PFSK-1 (cell line): ENCODE measurements around the gene SLCO3A1.

Source experiments
- FOXP2 ChIP-seq: optimal IDR thresholded peaks from 2 replicates; pipeline ENCODE3; 2011; ENCODE audit warnings: borderline replicate concordance, control low read depth, inconsistent platforms; ENCODE audit not compliant: insufficient read depth; ENCODE audit errors: extremely low read length, extremely low read depth
- POLR2AphosphoS5 ChIP-seq: IDR thresholded peaks from 2 replicates; pipeline ENCODE4 v1.6.1; 2012; ENCODE audit warnings: low read depth, mild to moderate bottlenecking, control low read depth, low read length, moderate library complexity
- SIN3A ChIP-seq: IDR thresholded peaks from 2 replicates; pipeline ENCODE4 v1.6.1; 2012; ENCODE audit warnings: mild to moderate bottlenecking, low read length, moderate library complexity, borderline replicate concordance; ENCODE audit not compliant: insufficient read depth
- TAF1 ChIP-seq: IDR thresholded peaks from 2 replicates; pipeline ENCODE4 v1.6.1; 2012; ENCODE audit warnings: low read length, control low read depth, borderline replicate concordance; ENCODE audit not compliant: insufficient read depth
- TF ChIP-seq, protein P1 (sequence below), 2 experiments: IDR thresholded peaks; 2 replicates each; pipeline versions ENCODE4 v1.6.1 to v1.8.0; 2011 to 2012; ENCODE audit warnings: low read depth in 2 of 2, low read length in 2 of 2, control low read depth in 1 of 2, inconsistent platforms in 1 of 2, mild to moderate bottlenecking in 1 of 2, moderate library complexity in 1 of 2; ENCODE audit not compliant: insufficient read depth in 1 of 2

SLCO3A1 gene

DNA sequence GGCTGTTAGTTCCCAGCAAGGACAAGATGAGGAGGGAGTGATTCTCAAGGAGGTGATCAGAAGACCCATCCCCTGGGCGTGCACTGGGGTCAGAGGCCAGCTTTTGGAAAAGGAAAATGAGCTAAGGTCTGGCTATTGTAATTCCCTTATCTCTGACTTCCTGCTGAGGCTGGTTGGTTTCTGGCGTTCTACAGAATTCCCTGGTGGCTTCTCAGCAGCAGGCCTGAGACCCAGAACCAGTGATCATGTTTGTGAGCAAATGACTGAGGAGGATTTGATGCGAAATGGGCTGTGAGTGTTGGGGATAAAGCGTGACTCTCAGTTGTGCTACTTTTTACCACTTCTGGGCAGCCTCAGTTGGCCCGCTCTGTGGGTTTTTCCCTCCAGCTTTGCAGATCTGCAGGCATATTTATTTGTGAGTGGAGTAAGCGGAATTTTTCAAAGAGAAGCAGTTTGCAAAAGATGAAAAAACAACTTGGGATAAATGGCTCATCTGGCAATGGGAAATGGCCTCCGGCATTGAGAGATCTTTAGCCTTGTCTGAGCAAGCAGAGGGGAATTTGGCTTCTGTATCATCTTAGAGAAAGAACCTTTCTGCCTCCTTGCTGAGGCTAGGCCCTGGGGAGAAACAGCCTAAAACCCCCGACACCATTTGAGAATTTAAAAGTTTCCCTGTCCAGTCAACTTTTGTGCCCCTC lies 102.7 kb downstream of the SLCO3A1 start:
- TF ChIP-seq FOXP2 (no peak), POLR2AphosphoS5 (no peak), TAF1 (no peak), SIN3A (no peak)
- TF ChIP-seq, protein P1, sequence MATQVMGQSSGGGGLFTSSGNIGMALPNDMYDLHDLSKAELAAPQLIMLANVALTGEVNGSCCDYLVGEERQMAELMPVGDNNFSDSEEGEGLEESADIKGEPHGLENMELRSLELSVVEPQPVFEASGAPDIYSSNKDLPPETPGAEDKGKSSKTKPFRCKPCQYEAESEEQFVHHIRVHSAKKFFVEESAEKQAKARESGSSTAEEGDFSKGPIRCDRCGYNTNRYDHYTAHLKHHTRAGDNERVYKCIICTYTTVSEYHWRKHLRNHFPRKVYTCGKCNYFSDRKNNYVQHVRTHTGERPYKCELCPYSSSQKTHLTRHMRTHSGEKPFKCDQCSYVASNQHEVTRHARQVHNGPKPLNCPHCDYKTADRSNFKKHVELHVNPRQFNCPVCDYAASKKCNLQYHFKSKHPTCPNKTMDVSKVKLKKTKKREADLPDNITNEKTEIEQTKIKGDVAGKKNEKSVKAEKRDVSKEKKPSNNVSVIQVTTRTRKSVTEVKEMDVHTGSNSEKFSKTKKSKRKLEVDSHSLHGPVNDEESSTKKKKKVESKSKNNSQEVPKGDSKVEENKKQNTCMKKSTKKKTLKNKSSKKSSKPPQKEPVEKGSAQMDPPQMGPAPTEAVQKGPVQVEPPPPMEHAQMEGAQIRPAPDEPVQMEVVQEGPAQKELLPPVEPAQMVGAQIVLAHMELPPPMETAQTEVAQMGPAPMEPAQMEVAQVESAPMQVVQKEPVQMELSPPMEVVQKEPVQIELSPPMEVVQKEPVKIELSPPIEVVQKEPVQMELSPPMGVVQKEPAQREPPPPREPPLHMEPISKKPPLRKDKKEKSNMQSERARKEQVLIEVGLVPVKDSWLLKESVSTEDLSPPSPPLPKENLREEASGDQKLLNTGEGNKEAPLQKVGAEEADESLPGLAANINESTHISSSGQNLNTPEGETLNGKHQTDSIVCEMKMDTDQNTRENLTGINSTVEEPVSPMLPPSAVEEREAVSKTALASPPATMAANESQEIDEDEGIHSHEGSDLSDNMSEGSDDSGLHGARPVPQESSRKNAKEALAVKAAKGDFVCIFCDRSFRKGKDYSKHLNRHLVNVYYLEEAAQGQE (IDR thresholded peaks at IDR 0.05; ENCODE audit: insufficient read depth in 1 of 2, low read depth in 2 of 2, low read length in 2 of 2): no peak

DNA sequence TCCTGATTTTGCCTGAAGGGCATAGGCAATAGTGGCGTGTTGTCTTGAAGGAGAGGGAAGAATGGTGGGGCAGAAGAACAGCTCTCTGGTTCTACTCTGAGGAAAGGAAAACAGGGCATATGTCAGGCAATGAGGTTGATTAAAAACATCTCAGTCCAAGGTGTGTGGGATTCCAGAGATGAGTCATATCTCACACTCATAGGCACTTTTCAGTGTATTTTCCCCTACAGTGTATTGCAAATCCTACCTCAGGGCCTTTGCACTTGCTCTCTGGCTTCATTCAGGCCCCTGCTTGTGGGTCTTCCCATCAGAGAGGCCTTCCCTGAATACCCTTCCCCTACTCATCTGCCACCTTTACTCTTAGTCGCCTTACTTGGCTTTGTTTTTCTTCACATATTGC lies 107.8 kb downstream of the SLCO3A1 start:
- TF ChIP-seq SIN3A (no peak), TAF1 (no peak), FOXP2 (no peak), POLR2AphosphoS5 (no peak)
- TF ChIP-seq, protein P1 (IDR thresholded peaks at IDR 0.05; ENCODE audit: insufficient read depth in 1 of 2, low read depth in 2 of 2, low read length in 2 of 2): no peak

DNA sequence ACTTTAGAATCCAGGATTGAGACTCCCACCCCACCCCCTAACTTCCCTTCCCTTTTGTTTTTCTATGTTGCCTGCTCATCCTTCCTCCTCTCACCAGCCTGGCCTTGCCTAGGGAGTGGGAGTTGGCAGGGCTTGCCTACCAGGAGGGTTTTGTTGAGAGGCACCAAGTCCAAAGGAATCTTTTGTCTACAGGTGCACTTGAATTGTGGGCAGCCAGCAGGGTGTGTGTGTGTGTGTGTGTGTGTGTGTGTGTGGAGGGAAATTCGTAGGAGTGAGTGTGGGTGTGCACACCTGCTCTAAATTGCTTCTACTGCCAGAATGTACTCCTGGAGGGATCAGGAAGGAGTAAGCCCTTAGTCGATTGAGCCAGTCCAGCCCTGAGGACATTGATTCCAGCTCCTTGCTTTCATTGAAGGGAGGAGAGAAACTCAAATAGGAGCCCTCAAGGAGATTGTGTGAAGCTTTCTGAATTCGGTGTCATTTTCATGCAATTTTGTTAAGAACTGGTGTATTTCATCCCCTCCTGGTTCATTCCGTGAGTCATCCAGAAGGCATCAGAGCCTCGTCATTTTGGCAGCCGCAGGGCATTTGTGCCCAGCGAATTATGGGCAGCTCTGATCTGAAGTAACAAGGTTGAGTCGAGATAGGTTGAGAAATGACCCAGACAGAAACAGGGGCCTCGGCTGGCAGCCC lies 112.1 kb downstream of the SLCO3A1 start:
- TF ChIP-seq SIN3A: no peak
- no peak for TF ChIP-seq POLR2AphosphoS5
- TF ChIP-seq TAF1: no peak
- TF ChIP-seq, protein P1 (IDR thresholded peaks at IDR 0.05; ENCODE audit: insufficient read depth in 1 of 2, low read depth in 2 of 2, low read length in 2 of 2): no peak
- TF ChIP-seq FOXP2: no peak

DNA sequence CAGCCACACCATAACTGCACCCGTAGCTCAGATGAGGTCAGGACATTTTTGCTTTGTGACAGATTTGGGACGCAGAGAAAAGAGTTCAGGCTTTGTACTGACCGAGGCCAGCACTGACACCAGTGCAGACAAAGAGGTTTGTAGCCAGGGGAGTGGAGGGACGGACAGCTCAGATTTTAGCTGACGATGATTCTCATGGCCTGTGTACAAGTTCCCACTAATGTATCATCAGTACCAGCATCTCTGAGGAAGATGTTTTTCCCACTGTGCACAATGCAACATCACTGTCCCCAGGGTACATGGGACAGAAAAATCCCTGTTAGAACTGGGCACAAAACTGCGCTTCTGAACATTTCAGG lies 112.7 kb downstream of the SLCO3A1 start:
- no peak for TF ChIP-seq POLR2AphosphoS5
- no peak for TF ChIP-seq SIN3A
- TF ChIP-seq FOXP2: no peak
- TF ChIP-seq, protein P1 (IDR thresholded peaks at IDR 0.05; ENCODE audit: insufficient read depth in 1 of 2, low read depth in 2 of 2, low read length in 2 of 2): no peak
- TF ChIP-seq TAF1: no peak
